ENCODE results near the gene PRSS27. TPM values are rescaled to one million over a fixed set of nuclear protein-coding genes. Genes with fewer than 3 reads are reported as not detected.

PRSS27 gene
- polyA plus RNA-seq, 1 donor (not counting 4 experiments of a cell fraction or from before 2014, with no cell fraction given): 0.20 TPM

DNA sequence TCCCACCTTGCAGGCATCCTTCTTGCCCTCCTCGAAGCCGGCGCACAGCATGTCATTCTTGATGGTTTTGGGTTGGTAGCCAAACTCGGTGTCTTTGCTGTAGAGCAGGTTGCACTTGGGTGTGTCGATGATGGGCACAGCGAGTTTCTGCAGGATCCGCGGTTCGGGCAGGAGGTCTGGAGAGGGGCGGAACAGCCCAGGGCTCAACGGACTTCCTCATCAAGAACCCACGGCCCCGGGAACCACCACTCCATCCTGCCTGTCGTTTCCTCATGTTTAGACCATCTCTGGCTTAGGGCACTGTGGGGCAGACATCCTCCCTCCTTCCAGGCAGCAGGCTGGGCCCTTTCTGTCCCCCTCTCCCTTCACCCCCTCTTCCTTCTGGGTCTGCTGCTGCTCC is 6.5 kb downstream of the PRSS27 start:
- peaks cover 14% of the 10 kb centered on the region for H3K27me3 ChIP-seq (ENCODE audit: control insufficient read depth, extremely low read depth, insufficient read depth, low read length)
- TF ChIP-seq EZH2 (IDR thresholded peaks at IDR 0.05; ENCODE audit: low read length): no peak
- TF ChIP-seq, protein P1, sequence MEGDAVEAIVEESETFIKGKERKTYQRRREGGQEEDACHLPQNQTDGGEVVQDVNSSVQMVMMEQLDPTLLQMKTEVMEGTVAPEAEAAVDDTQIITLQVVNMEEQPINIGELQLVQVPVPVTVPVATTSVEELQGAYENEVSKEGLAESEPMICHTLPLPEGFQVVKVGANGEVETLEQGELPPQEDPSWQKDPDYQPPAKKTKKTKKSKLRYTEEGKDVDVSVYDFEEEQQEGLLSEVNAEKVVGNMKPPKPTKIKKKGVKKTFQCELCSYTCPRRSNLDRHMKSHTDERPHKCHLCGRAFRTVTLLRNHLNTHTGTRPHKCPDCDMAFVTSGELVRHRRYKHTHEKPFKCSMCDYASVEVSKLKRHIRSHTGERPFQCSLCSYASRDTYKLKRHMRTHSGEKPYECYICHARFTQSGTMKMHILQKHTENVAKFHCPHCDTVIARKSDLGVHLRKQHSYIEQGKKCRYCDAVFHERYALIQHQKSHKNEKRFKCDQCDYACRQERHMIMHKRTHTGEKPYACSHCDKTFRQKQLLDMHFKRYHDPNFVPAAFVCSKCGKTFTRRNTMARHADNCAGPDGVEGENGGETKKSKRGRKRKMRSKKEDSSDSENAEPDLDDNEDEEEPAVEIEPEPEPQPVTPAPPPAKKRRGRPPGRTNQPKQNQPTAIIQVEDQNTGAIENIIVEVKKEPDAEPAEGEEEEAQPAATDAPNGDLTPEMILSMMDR (optimal IDR thresholded peaks at IDR 0.05 in 1 of 3, IDR thresholded peaks at IDR 0.05 in 1 of 3, conservative IDR thresholded peaks at IDR 0.05 in 1 of 3; ENCODE audit: extremely low read depth in 1 of 3, insufficient read depth in 2 of 3, low read length in 3 of 3): no peak
- no peaks in the 10 kb centered on the region for H4K20me1 ChIP-seq (ENCODE audit: control insufficient read depth, extremely low read depth, insufficient read depth, low read length)
- FAIRE-seq (no peak), DNase-seq (ENCODE audit: low read depth, low spot score) (no peak)
- H3K9me1 ChIP-seq (ENCODE audit: control insufficient read depth, extremely low read depth, insufficient read depth, low read length): no peaks in the 10 kb centered on the region
- no peak overlapping the region for H2AFZ ChIP-seq (ENCODE audit: control insufficient read depth, low read length)
- peaks cover 0 to 10% of the 10 kb centered on the region in 2 experiments for H3K36me3 ChIP-seq (ENCODE audit: control insufficient read depth in 2 of 2, extremely low read depth in 1 of 2, insufficient read depth in 2 of 2, low read length in 2 of 2)
- H3K4me1 ChIP-seq (ENCODE audit: control insufficient read depth, extremely low read depth, insufficient read depth, low read length): no peaks in the 10 kb centered on the region
- no peak overlapping the region for H3K9ac ChIP-seq (ENCODE audit: control insufficient read depth, extremely low read depth, insufficient read depth, low read length)
- no peaks in the 10 kb centered on the region for H3K79me2 ChIP-seq (ENCODE audit: control insufficient read depth, insufficient read depth, low read length)
- dilution Hi-C loops (cut with MboI; ENCODE audit: extremely low pct_ligation_motif_present, low sequenced_read_pairs): no loop called here
- H3K4me3 ChIP-seq (ENCODE audit: control insufficient read depth in 2 of 3, extremely low read depth in 1 of 3, insufficient read depth in 2 of 3, low read depth in 1 of 3, low read length in 3 of 3): no peak overlapping the region
- no peak overlapping the region for H3K27ac ChIP-seq (ENCODE audit: control insufficient read depth, insufficient read depth, low read length)
- H3K4me2 ChIP-seq (ENCODE audit: control insufficient read depth, extremely low read depth, insufficient read depth, low read depth, low read length): no peak overlapping the region
- H3K9me3 ChIP-seq (ENCODE audit: control insufficient read depth, low read depth, low read length): no peaks in the 10 kb centered on the region

DNA sequence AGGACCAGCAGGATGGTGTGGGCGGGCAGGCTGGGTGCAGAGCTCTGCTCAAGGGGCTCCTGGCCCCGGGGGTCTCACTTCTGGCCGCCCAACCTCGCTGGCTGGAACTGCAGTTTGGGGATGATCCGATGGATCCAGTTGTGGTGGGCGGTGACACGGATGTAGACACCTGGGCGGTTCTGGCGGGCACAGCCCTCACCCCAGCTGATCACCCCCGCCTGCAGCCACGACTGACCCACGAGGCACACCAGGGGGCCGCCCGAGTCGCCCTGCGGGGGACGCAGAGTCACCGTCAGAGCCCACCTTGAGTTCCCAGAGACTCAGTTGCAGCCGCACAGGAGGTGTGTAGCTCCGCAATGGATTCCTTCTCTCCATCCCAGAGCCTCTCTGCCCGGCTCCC is 7.5 kb downstream of the PRSS27 start:
- dilution Hi-C loops (cut with MboI; ENCODE audit: extremely low pct_ligation_motif_present, low sequenced_read_pairs): no loop called here

More for the DNA sequence above, 7.5 kb downstream of the PRSS27 start:
- no peak overlapping the region for H3K4me2 ChIP-seq (ENCODE audit: control insufficient read depth, extremely low read depth, insufficient read depth, low read depth, low read length)
- no peaks in the 10 kb centered on the region for H3K4me1 ChIP-seq (ENCODE audit: control insufficient read depth, extremely low read depth, insufficient read depth, low read length)
- FAIRE-seq: no peak
- H3K27ac ChIP-seq (ENCODE audit: control insufficient read depth, insufficient read depth, low read length): no peak overlapping the region
- H4K20me1 ChIP-seq (ENCODE audit: control insufficient read depth, extremely low read depth, insufficient read depth, low read length): no peaks in the 10 kb centered on the region
- no peak overlapping the region for H3K4me3 ChIP-seq (ENCODE audit: control insufficient read depth in 2 of 3, extremely low read depth in 1 of 3, insufficient read depth in 2 of 3, low read depth in 1 of 3, low read length in 3 of 3)
- no peak overlapping the region for H3K9ac ChIP-seq (ENCODE audit: control insufficient read depth, extremely low read depth, insufficient read depth, low read length)
- H3K9me3 ChIP-seq (ENCODE audit: control insufficient read depth, low read depth, low read length): no peaks in the 10 kb centered on the region
- no peaks in the 10 kb centered on the region for H3K9me1 ChIP-seq (ENCODE audit: control insufficient read depth, extremely low read depth, insufficient read depth, low read length)
- peaks cover 0 to 20% of the 10 kb centered on the region in 2 experiments for H3K36me3 ChIP-seq (ENCODE audit: control insufficient read depth in 2 of 2, extremely low read depth in 1 of 2, insufficient read depth in 2 of 2, low read length in 2 of 2)
- DNase-seq (ENCODE audit: low read depth, low spot score): no peak
- no peaks in the 10 kb centered on the region for H3K79me2 ChIP-seq (ENCODE audit: control insufficient read depth, insufficient read depth, low read length)
- TF ChIP-seq, protein P1 (optimal IDR thresholded peaks at IDR 0.05 in 1 of 3, IDR thresholded peaks at IDR 0.05 in 1 of 3, conservative IDR thresholded peaks at IDR 0.05 in 1 of 3; ENCODE audit: extremely low read depth in 1 of 3, insufficient read depth in 2 of 3, low read length in 3 of 3): no peak
- TF ChIP-seq EZH2 (IDR thresholded peaks at IDR 0.05; ENCODE audit: low read length): no peak
- H3K27me3 ChIP-seq (ENCODE audit: control insufficient read depth, extremely low read depth, insufficient read depth, low read length): peaks cover 14% of the 10 kb centered on the region
- no peak overlapping the region for H2AFZ ChIP-seq (ENCODE audit: control insufficient read depth, low read length)
